Bronchial epithelial cell (primary cell): ENCODE measurements around the gene ADAMTS15. TPM values are rescaled to one million over a fixed set of nuclear protein-coding genes. Genes with fewer than 3 reads are reported as not detected.

ENCODE experiments used
- DNase-seq: peaks from one replicate; pipeline ENCODE4 v3.0.0-alpha.2; 2010; ENCODE audit warnings: low read depth
- FAIRE-seq: peaks from 2 replicates; lab custom pipeline; 2011; peaks lifted over from hg19 to GRCh38; lab: Jason Lieb, UNC
- H3K27me3 ChIP-seq: 2 replicates; pipeline ENCODE4 v1.5.1; 2011; ENCODE audit warnings: low read length; ENCODE audit not compliant: control insufficient read depth, insufficient read depth
- H3K36me3 ChIP-seq: 2 replicates; pipeline ENCODE4 v1.5.1; 2011; ENCODE audit warnings: low read length; ENCODE audit not compliant: control insufficient read depth, insufficient read depth
- H3K4me3 ChIP-seq: 2 replicates; pipeline ENCODE4 v1.5.1; 2011; ENCODE audit warnings: mild to moderate bottlenecking, low read depth, low read length, control low read depth
- CTCF ChIP-seq: IDR thresholded peaks from 2 replicates; pipeline ENCODE4 v1.5.1; 2011; ENCODE audit warnings: mild to moderate bottlenecking, moderate library complexity, low read length, control low read depth, inconsistent platforms; ENCODE audit not compliant: insufficient read depth, severe bottlenecking
- total RNA-seq: library from RNA; depleted of rRNA; stranded (reverse); fragments of >200 nt; gene quantifications from 2 replicates; pipeline ENCODE4 v1.2.1, GENCODE V29; 2014

The ADAMTS15 gene
- total RNA-seq, 1 donor from 2014 or later: 0.26 TPM

DNA sequence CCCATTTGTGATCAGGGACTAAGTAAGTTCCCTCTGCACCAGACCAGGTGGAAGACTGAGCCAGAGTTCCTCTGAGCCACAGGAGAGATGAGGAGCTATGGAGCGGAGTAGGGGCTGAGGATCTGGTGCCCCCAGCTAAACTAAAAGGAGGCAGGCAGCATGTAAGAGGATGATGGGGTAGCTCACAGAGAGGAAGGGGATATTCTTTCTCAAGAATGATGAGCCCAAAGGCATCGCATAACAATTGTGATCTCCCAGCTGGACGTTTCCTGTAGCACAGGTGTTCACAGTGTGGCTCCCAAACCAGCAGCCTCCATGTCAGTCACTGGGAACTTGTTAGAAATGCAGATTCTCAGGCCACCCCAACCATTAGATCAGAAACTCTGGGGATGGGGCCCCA lies 44.5 kb upstream of the ADAMTS15 start:
- FAIRE-seq: no peak
- no peak for DNase-seq
- no peak for TF ChIP-seq CTCF
- no peak overlapping the region for H3K4me3 ChIP-seq
- no peaks in the 10 kb centered on the region for H3K36me3 ChIP-seq
- H3K27me3 ChIP-seq: no peaks in the 10 kb centered on the region

DNA sequence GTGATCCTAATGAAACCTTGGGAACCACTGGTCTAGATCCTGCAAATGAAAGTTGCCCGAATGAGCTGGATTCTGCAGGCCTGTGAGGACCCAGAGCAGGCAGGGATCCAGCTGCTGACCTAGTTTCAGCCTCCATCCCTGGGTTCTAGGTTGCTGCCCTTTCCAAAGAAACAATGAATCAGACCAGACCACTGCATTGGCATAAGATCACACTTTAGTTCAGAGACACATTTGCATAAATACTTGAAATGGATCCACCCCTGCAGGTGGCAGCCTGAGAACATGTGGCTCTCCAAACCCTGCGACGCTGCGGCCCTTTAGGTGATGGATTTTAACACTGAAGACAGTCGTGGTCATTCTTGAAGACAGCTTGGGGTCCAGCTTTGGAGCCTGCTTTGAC lies 43.7 kb upstream of the ADAMTS15 start:
- Histone ChIP-seq H3K27me3 (no peaks in the 10 kb centered on the region), H3K36me3 (no peaks in the 10 kb centered on the region), H3K4me3 (no peak overlapping the region)
- DNase-seq (no peak), FAIRE-seq (no peak)
- TF ChIP-seq CTCF: no peak

- no peaks in the 10 kb centered on the region for H3K36me3 ChIP-seq
- FAIRE-seq: no peak
- no peak for TF ChIP-seq CTCF
- DNase-seq: no peak
- no peaks in the 10 kb centered on the region for H3K27me3 ChIP-seq
- no peak overlapping the region for H3K4me3 ChIP-seq
These were observed 43.0 kb upstream of the ADAMTS15 start for GRCh38 chr11:130405428-130405827.

GRCh38 chr11:130407978-130408377 lies 40.5 kb upstream of the ADAMTS15 start:
- DNase-seq (peak; percentile 93), FAIRE-seq (peak; percentile 50)
- H3K4me3 ChIP-seq: no peak overlapping the region
- no peaks in the 10 kb centered on the region for H3K36me3 ChIP-seq
- no peak for TF ChIP-seq CTCF
- H3K27me3 ChIP-seq: peaks cover 2% of the 10 kb centered on the region

GRCh38 chr11:130408401-130408890 lies 40.0 kb upstream of the ADAMTS15 start:
- FAIRE-seq (no peak), DNase-seq (no peak)

More at GRCh38 chr11:130408401-130408890, 40.0 kb upstream of the ADAMTS15 start:
- no peak for TF ChIP-seq CTCF
- Histone ChIP-seq H3K36me3 (no peaks in the 10 kb centered on the region), H3K27me3 (peaks cover 2% of the 10 kb centered on the region), H3K4me3 (no peak overlapping the region)
